ENCODE results near the gene CIZ1. TPM values are rescaled to one million over a fixed set of nuclear protein-coding genes. Genes with fewer than 3 reads are reported as not detected.

CIZ1 gene
- total RNA-seq, 1 donor from 2014 or later = 85.8 TPM

GRCh38 chr9:128149951-128150593, 41.3 kb downstream of the CIZ1 start:
- H3K4me1 ChIP-seq = no peaks in the 10 kb centered on the region
- no peak for DNase-seq (ENCODE audit: low spot score in 2 of 2)
- TF ChIP-seq CTCF (IDR thresholded peaks at IDR 0.05) = no peak
- intact Hi-C loops (cut with DNase I) = no loop called here
- no peak overlapping the region for H3K27ac ChIP-seq
- H3K36me3 ChIP-seq = no peaks in the 10 kb centered on the region
- no peaks in the 10 kb centered on the region for H3K9me3 ChIP-seq
- H3K4me3 ChIP-seq = no peak overlapping the region
- no peaks in the 10 kb centered on the region for H3K27me3 ChIP-seq

GRCh38 chr9:128149001-128149701, 42.2 kb downstream of the CIZ1 start, which contains the start of gene LCN2:
Gene LCN2, plus strand, starts transcription at chr9:128149453. Its CDS starts 73 bp downstream, at chr9:128149526.
- Histone ChIP-seq H3K4me1 (no peaks in the 10 kb centered on the region), H3K36me3 (no peaks in the 10 kb centered on the region), H3K27ac (no peak within 1 kb of the TSS), H3K4me3 (no peak within 1 kb of the TSS), H3K9me3 (no peaks in the 10 kb centered on the region), H3K27me3 (no peaks in the 10 kb centered on the region)
- DNase-seq (ENCODE audit: low spot score in 2 of 2) = no peak
- no peak for TF ChIP-seq CTCF (IDR thresholded peaks at IDR 0.05)
- intact Hi-C loops (cut with DNase I) = no loop called here

GRCh38 chr9:128148509-128149000, 42.8 kb downstream of the CIZ1 start:
- Histone ChIP-seq H3K27ac (no peak overlapping the region), H3K36me3 (no peaks in the 10 kb centered on the region), H3K4me1 (no peaks in the 10 kb centered on the region), H3K4me3 (no peak overlapping the region), H3K9me3 (no peaks in the 10 kb centered on the region), H3K27me3 (no peaks in the 10 kb centered on the region)
- intact Hi-C loops (cut with DNase I) = no loop called here
- DNase-seq (ENCODE audit: low spot score in 2 of 2) = no peak
- TF ChIP-seq CTCF (IDR thresholded peaks at IDR 0.05) = no peak

- no peaks in the 10 kb centered on the region for H3K4me1 ChIP-seq
- intact Hi-C loops (cut with DNase I) = no loop called here
- H3K27me3 ChIP-seq = no peaks in the 10 kb centered on the region
- TF ChIP-seq CTCF (IDR thresholded peaks at IDR 0.05) = no peak
- no peak overlapping the region for H3K4me3 ChIP-seq
- H3K9me3 ChIP-seq = no peaks in the 10 kb centered on the region
- H3K36me3 ChIP-seq = no peaks in the 10 kb centered on the region
- no peak for DNase-seq (ENCODE audit: low spot score in 2 of 2)
- H3K27ac ChIP-seq = no peak overlapping the region
These were observed 44.7 kb downstream of the CIZ1 start for GRCh38 chr9:128146591-128147120.

- Histone ChIP-seq H3K27me3 (no peaks in the 10 kb centered on the region), H3K4me3 (no peak overlapping the region), H3K36me3 (no peaks in the 10 kb centered on the region), H3K9me3 (no peaks in the 10 kb centered on the region), H3K4me1 (no peaks in the 10 kb centered on the region), H3K27ac (no peak overlapping the region)
- TF ChIP-seq CTCF (IDR thresholded peaks at IDR 0.05) = no peak
- DNase-seq (ENCODE audit: low spot score in 2 of 2) = no peak
- intact Hi-C loops (cut with DNase I) = no loop called here
These were observed 45.4 kb downstream of the CIZ1 start for GRCh38 chr9:128145951-128146351.
